Thyroid gland (tissue), 4 donors: ENCODE data around the gene NEDD4L.

ENCODE experiments used
- CTCF ChIP-seq, 6 experiments: fragments of 200-600 bp in 3 of 6; fragments of 450-650 bp in 3 of 6; sonication (generic) in 3 of 6; IDR thresholded peaks; one replicate each; pipeline ENCODE4 v1.5.1; 2016 to 2019; ENCODE audit warnings: antibody characterized with exemption in 6 of 6, mild to moderate bottlenecking in 2 of 6, inconsistent platforms in 1 of 6, moderate library complexity in 1 of 6
- POLR2A ChIP-seq, 2 donors: fragments of 450-650 bp; IDR thresholded peaks; one replicate each; pipeline ENCODE4 v1.6.1; 2017; ENCODE audit warnings: antibody characterized with exemption in 2 of 2, mild to moderate bottlenecking in 2 of 2, moderate library complexity in 1 of 2

GRCh38 chr18:58323866-58324762 is 280.1 kb downstream of the NEDD4L start:
- TF ChIP-seq CTCF (IDR thresholded peaks at IDR 0.05) (no peak), POLR2A (IDR thresholded peaks at IDR 0.05) (no peak)
